Sigmoid colon (tissue), 4 donors: ENCODE data around the gene SOX15.

Experiments used
- CTCF ChIP-seq, 4 experiments: fragments of 450-650 bp in 3 of 4; fragments of 200-600 bp in 1 of 4; IDR thresholded peaks; one replicate each; pipeline ENCODE4 v1.5.1; 2016 to 2019; ENCODE audit warnings: antibody characterized with exemption in 4 of 4, mild to moderate bottlenecking in 3 of 4, moderate library complexity in 2 of 4
- EP300 ChIP-seq, 4 donors: sonication (generic); formaldehyde crosslinking; IDR thresholded peaks; one replicate each; pipeline ENCODE4 v1.6.1; 2017; ENCODE audit warnings: antibody characterized with exemption in 4 of 4
- POLR2A ChIP-seq, 2 donors: fragments of 450-650 bp; IDR thresholded peaks; one replicate each; pipeline ENCODE4 v1.6.1; 2016; ENCODE audit warnings: antibody characterized with exemption in 2 of 2, mild to moderate bottlenecking in 2 of 2, moderate library complexity in 2 of 2
- POLR2AphosphoS5 ChIP-seq, 4 donors: sonication (generic); formaldehyde crosslinking; IDR thresholded peaks; one replicate each; pipeline ENCODE4 v1.6.1; 2017; ENCODE audit warnings: antibody characterized with exemption in 4 of 4

GRCh38 chr17:7573324-7574080 is 16.4 kb downstream of the SOX15 start:
- peak in 2 of 4 donors; percentile 18 to 73 for TF ChIP-seq EP300 (IDR thresholded peaks at IDR 0.05)
- TF ChIP-seq POLR2A (IDR thresholded peaks at IDR 0.05) = peak in 1 of 2 donors; percentile 39
- no peak for TF ChIP-seq CTCF (IDR thresholded peaks at IDR 0.05)
- peak; percentile 74 to 96 (median 82) for TF ChIP-seq POLR2AphosphoS5 (IDR thresholded peaks at IDR 0.05)
